Calu3 (cell line): ENCODE results near the gene FSHR. TPM values are rescaled to one million over a fixed set of nuclear protein-coding genes. Genes with fewer than 3 reads are reported as not detected.

Source experiments
- BruUV-seq: library from RNA; stranded (reverse); fragments of 400-500 nt; replicated peaks from 2 replicates; lab custom pipeline; 2021; lab: Mats Ljungman, UMichigan
- CTCF ChIA-PET: fragments of 300-600 bp; sonication (Branson Sonifier 250); formaldehyde crosslinking; loops from one replicate; lab custom pipeline; 2022; ENCODE audit warnings: antibody characterized with exemption; lab: Charles Lee
- DNase-seq: peaks from one replicate; pipeline ENCODE4 v3.0.0; 2022
- H3K27ac Mint-ChIP-seq: one replicate; pipeline ENCODE4 v1.8.0; 2022; ENCODE audit warnings: mixed read lengths; ENCODE audit not compliant: unreplicated experiment
- H3K27me3 Mint-ChIP-seq: one replicate; pipeline ENCODE4 v1.8.0; 2022; ENCODE audit warnings: mixed read lengths; ENCODE audit not compliant: unreplicated experiment
- H3K36me3 Mint-ChIP-seq: one replicate; pipeline ENCODE4 v1.8.0; 2022; ENCODE audit warnings: mild to moderate bottlenecking, moderate library complexity, mixed read lengths; ENCODE audit not compliant: insufficient read depth, unreplicated experiment
- H3K4me1 Mint-ChIP-seq: one replicate; pipeline ENCODE4 v1.8.0; 2022; ENCODE audit warnings: mild to moderate bottlenecking, low read depth, mixed read lengths; ENCODE audit not compliant: unreplicated experiment
- H3K4me3 Mint-ChIP-seq: one replicate; pipeline ENCODE4 v1.8.0; 2022; ENCODE audit warnings: mild to moderate bottlenecking, low read depth, moderate library complexity, mixed read lengths; ENCODE audit not compliant: unreplicated experiment
- H3K9me3 Mint-ChIP-seq: one replicate; pipeline ENCODE4 v1.8.0; 2022; ENCODE audit warnings: low read depth, mixed read lengths; ENCODE audit not compliant: unreplicated experiment
- intact Hi-C: fragments of 100-400 bp; cut with micrococcal nuclease; formaldehyde crosslinking; loops from one replicate; pipeline ENCODE4 v1.10.0; 2022; ENCODE audit not compliant: unreplicated experiment
- total RNA-seq: library from RNA; stranded (reverse); gene quantifications from 2 replicates; pipeline ENCODE4 v1.2.3, GENCODE V29; 2022
- TF ChIP-seq, protein P1 (sequence below): fragments of 200-600 bp; IDR thresholded peaks from one replicate; pipeline ENCODE4 v1.8.0; 2022; ENCODE audit warnings: antibody characterized with exemption; ENCODE audit not compliant: unreplicated experiment

FSHR gene
- total RNA-seq, 1 experiment from 2014 or later, result not detected

DNA sequence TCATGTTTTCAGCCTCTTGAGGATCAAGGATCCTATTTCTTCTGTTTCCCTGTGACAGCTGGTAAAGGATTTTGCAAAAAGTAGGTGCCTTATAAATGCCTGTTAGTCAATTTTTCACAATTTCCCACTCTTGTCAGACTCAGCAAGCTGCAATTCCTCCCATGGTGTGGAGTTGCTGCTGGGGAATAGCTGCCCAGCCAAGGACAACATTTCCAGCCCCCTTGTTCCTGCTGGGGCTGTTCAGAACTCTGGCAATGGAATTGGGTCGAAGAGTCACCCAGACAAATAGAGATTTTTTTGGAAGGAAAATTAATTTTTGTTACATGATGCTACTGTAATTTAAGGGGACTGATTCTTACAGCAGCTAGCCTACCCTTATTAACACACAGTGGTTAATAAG, 43.7 kb downstream of the FSHR start:
- no peak for DNase-seq
- no TSS peak for BruUV-seq
- Mint-ChIP-seq H3K4me1 (no peaks in the 10 kb centered on the region), H3K4me3 (no peak overlapping the region), H3K27me3 (no peaks in the 10 kb centered on the region), H3K27ac (no peak overlapping the region), H3K36me3 (no peaks in the 10 kb centered on the region), H3K9me3 (peaks cover 13% of the 10 kb centered on the region)
- intact Hi-C loops, result no loop called here
- CTCF ChIA-PET, result no interaction called here
- TF ChIP-seq, protein P1, sequence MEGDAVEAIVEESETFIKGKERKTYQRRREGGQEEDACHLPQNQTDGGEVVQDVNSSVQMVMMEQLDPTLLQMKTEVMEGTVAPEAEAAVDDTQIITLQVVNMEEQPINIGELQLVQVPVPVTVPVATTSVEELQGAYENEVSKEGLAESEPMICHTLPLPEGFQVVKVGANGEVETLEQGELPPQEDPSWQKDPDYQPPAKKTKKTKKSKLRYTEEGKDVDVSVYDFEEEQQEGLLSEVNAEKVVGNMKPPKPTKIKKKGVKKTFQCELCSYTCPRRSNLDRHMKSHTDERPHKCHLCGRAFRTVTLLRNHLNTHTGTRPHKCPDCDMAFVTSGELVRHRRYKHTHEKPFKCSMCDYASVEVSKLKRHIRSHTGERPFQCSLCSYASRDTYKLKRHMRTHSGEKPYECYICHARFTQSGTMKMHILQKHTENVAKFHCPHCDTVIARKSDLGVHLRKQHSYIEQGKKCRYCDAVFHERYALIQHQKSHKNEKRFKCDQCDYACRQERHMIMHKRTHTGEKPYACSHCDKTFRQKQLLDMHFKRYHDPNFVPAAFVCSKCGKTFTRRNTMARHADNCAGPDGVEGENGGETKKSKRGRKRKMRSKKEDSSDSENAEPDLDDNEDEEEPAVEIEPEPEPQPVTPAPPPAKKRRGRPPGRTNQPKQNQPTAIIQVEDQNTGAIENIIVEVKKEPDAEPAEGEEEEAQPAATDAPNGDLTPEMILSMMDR, result no peak

DNA sequence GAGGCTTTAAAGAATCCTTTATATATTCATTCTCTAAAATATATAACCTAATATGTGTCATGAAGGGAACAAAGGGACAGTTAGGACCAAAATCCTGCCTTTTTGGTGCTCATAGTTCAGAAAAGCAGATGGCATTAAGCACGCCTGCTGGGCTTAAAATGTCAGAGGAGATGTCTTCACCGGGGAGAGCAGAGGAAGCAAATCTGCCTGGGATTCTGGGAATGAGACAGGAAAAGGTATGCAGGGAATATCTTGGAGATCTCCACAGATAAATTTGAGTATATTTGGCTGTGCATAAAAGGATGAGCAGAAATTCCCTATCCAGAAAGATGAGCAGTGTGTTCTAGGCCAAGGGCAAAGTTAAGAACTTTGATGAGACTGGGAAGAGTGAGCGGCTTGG, 45.5 kb downstream of the FSHR start:
- TF ChIP-seq, protein P1, result no peak
- intact Hi-C loops, result no loop called here
- no TSS peak for BruUV-seq
- CTCF ChIA-PET, result no interaction called here
- no peaks in the 10 kb centered on the region for H3K36me3 Mint-ChIP-seq
- no peak overlapping the region for H3K27ac Mint-ChIP-seq
- no peaks in the 10 kb centered on the region for H3K27me3 Mint-ChIP-seq
- H3K4me3 Mint-ChIP-seq, result no peak overlapping the region
- H3K9me3 Mint-ChIP-seq, result peaks cover 10% of the 10 kb centered on the region
- H3K4me1 Mint-ChIP-seq, result no peaks in the 10 kb centered on the region
- no peak for DNase-seq

DNA sequence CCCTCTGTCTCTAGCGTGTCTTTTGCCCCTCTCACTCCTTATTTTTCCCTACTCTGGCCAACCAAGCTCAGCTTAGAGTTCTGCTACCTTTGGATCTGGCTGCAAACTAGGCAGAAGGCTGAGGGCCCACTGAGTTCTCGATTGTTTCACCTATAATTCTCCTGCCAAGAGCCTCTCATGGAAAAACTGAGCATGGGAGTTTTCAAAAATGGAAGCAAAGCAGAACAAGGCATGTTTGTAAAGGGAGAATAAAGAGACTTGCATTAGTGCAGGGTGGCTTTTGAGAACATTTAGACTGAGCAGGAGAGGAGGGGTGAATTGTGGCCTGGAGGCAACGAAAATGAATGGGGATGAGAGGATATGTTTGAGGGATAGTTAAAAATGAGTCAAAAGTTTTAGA, 45.9 kb downstream of the FSHR start:
- no peaks in the 10 kb centered on the region for H3K27me3 Mint-ChIP-seq

DNA sequence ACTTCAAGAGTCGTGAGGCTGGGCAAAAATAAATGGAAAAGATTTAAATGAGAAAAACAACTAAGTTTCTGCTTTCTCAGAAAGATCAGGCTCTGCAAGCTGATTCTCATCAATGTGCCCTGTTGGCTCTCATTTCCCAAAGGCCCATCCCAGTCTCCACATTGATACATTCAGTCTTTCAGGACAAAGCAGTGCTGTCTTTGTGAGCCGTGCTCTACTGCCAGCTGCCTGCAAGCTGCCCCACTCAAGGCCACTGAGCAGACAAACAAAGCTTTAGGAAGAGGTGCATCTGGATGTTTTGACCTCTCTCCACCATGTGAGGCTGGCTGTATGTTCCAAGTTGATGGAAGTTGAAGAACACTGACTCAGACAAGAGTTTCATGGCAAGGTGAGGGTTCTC, 48.8 kb downstream of the FSHR start:
- no TSS peak for BruUV-seq
- Mint-ChIP-seq H3K4me3 (no peak overlapping the region), H3K27ac (no peak overlapping the region), H3K36me3 (no peaks in the 10 kb centered on the region), H3K9me3 (peaks cover 24% of the 10 kb centered on the region), H3K4me1 (no peaks in the 10 kb centered on the region), H3K27me3 (no peaks in the 10 kb centered on the region)
- DNase-seq, result no peak
- TF ChIP-seq, protein P1, result no peak
- intact Hi-C loops, result no loop called here
- CTCF ChIA-PET, result no interaction called here

More for the DNA sequence above, 45.9 kb downstream of the FSHR start:
- Mint-ChIP-seq H3K4me1 (no peaks in the 10 kb centered on the region), H3K4me3 (no peak overlapping the region), H3K9me3 (peaks cover 10% of the 10 kb centered on the region), H3K36me3 (no peaks in the 10 kb centered on the region), H3K27ac (no peak overlapping the region)
- no TSS peak for BruUV-seq
- CTCF ChIA-PET, result no interaction called here
- no peak for DNase-seq
- intact Hi-C loops, result no loop called here
- TF ChIP-seq, protein P1, result no peak

DNA sequence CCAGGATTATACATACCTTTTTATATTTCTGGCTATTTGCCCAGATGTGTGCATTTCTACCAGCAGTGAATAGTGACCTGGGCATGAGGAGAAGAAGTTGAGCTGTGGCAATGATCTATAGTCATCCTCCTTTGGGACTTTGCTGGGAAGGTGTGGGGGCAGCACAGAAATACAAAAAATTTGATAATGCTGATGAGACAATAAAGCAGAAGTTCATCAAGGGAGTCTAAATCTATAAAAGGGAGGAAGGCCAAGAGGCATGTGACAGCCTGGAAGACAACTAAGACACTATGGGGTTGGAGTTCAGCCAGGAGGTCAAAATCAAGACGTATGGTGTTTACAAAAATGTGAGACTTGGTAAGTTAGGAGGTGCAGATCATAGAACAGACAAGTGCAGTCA, 52.2 kb downstream of the FSHR start:
- H3K27ac Mint-ChIP-seq, result no peak overlapping the region
- intact Hi-C loops, result no loop called here
- CTCF ChIA-PET, result no interaction called here
- TF ChIP-seq, protein P1, result no peak
- H3K36me3 Mint-ChIP-seq, result no peaks in the 10 kb centered on the region
- no peak for DNase-seq
- peaks cover 26% of the 10 kb centered on the region for H3K9me3 Mint-ChIP-seq
- H3K4me3 Mint-ChIP-seq, result no peak overlapping the region
- no TSS peak for BruUV-seq
- no peaks in the 10 kb centered on the region for H3K27me3 Mint-ChIP-seq
- no peaks in the 10 kb centered on the region for H3K4me1 Mint-ChIP-seq
